Mesendoderm (in vitro differentiated cells): ENCODE results near the gene CEP57L1. TPM values are rescaled to one million over a fixed set of nuclear protein-coding genes. Genes with fewer than 3 reads are reported as not detected.

Experiments used
- DNase-seq: peaks from one replicate; pipeline ENCODE4 v3.0.0; 2013
- H2AK5ac ChIP-seq: 2 replicates; pipeline ENCODE4 v1.6.1; 2013; ENCODE audit warnings: low read length, inconsistent platforms
- H2BK120ac ChIP-seq: 2 replicates; pipeline ENCODE4 v1.6.1; 2013; ENCODE audit warnings: low read depth, mild to moderate bottlenecking, low read length, moderate library complexity, mixed read lengths
- H2BK15ac ChIP-seq: replicated peaks from 2 replicates; pipeline ENCODE4 v1.6.1; 2013; ENCODE audit warnings: low read depth, mild to moderate bottlenecking, moderate library complexity
- H2BK5ac ChIP-seq: 2 replicates; pipeline ENCODE4 v1.6.1; 2013; ENCODE audit warnings: low read length, inconsistent platforms
- H3K18ac ChIP-seq: 2 replicates; pipeline ENCODE4 v1.6.1; 2013; ENCODE audit warnings: mild to moderate bottlenecking, low read length, mixed read lengths
- H3K23ac ChIP-seq: one replicate; pipeline ENCODE4 v1.6.1; 2013; ENCODE audit warnings: low read length
- H3K27ac ChIP-seq: 2 replicates; pipeline ENCODE4 v1.5.1; 2013; ENCODE audit warnings: low read depth, mild to moderate bottlenecking, inconsistent platforms, low read length, moderate library complexity
- H3K27me3 ChIP-seq: 2 replicates; pipeline ENCODE4 v1.6.1; 2013; ENCODE audit warnings: low read length, control low read depth, mild to moderate bottlenecking, inconsistent platforms; ENCODE audit not compliant: insufficient read depth, poor library complexity
- H3K36me3 ChIP-seq: 2 replicates; pipeline ENCODE4 v1.6.1; 2013; ENCODE audit warnings: low read length, inconsistent platforms; ENCODE audit not compliant: control insufficient read depth, insufficient read depth
- H3K4ac ChIP-seq: one replicate; pipeline ENCODE4 v1.6.1; 2013; ENCODE audit warnings: low read depth, mild to moderate bottlenecking, low read length, moderate library complexity
- H3K4me1 ChIP-seq: 2 replicates; pipeline ENCODE4 v1.6.1; 2013; ENCODE audit warnings: low read depth, low read length, inconsistent platforms; ENCODE audit not compliant: control insufficient read depth
- H3K4me2 ChIP-seq: 2 replicates; pipeline ENCODE4 v1.6.1; 2013; ENCODE audit warnings: low read length
- H3K4me3 ChIP-seq: 2 replicates; pipeline ENCODE4 v1.5.1; 2013; ENCODE audit warnings: mild to moderate bottlenecking, low read length
- H3K56ac ChIP-seq: one replicate; pipeline ENCODE4 v1.6.1; 2013; ENCODE audit warnings: low read length
- H3K79me1 ChIP-seq: 2 replicates; pipeline ENCODE4 v1.6.1; 2013; ENCODE audit warnings: low read length, inconsistent platforms
- H3K79me2 ChIP-seq: 2 replicates; pipeline ENCODE4 v1.6.1; 2013; ENCODE audit warnings: mild to moderate bottlenecking, low read length; ENCODE audit not compliant: control insufficient read depth, insufficient read depth
- H3K9ac ChIP-seq: 2 replicates; pipeline ENCODE4 v1.6.1; 2013; ENCODE audit warnings: low read length, inconsistent platforms
- H4K5ac ChIP-seq: one replicate; pipeline ENCODE4 v1.6.1; 2013; ENCODE audit warnings: low read length
- H4K8ac ChIP-seq: one replicate; pipeline ENCODE4 v1.6.1; 2013; ENCODE audit warnings: low read depth, mild to moderate bottlenecking, control low read depth, low read length, moderate library complexity
- WGBS: extraction: QIAGEN DNeasy Blood & Tissue Kit; methylation state at CpG from one replicate; pipeline ENCODE4 v1.1.7; 2013; ENCODE audit warnings: low lambda C conversion rate, missing lambda C conversion rate; ENCODE audit not compliant: insufficient coverage; ENCODE audit errors: extremely low coverage; 5-methylcytosine and 5-hydroxymethylcytosine counted together
- polyA plus RNA-seq, 2 experiments: library from polyadenylated mRNA; stranded (reverse); fragments of 200-250 nt; gene quantifications; one replicate each; pipeline ENCODE4 v1.2.3, GENCODE V29; 2013

The CEP57L1 gene
- polyA plus RNA-seq (2013, experiment 1 of 2): 11.9 TPM
- polyA plus RNA-seq (2013, experiment 2 of 2): 11.0 TPM

DNA sequence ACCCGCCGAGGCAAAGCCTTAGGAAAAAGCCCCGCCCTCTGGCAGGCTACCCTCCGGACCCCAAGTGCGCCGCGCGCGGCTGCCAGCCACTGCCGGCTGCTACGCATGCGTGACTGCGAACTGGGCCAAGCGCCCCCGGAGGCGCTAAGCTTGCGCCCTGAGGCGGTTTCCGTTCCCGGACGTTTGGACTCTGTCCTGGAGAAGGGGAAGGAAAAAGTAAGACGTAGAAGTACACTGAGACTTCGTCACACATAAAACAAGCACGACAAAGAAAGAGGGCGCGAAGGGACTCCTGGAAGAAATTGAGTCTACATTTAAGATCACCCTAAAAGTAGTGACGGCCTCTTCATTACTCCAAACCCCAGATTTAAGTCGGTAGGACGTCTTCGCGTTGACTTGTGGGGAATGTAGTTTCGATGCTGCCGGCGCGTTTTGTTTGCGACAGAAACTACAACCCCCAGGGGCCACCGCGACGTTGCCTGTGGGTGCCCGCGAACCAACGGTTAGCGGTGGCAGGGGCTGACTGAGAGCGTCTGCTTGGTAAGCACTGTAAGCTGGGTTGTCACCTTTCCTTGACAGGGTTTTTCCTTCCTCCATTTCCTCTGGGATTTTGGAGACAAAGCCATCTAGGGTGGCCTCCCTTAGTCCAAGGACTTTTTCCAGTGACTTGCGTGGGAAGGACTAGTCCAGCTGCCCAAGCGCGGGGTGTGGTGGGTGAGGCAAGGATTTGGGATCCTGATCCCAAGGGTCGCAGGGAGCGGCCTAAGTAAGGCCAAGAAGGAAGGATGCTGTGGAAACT, at the start of gene CEP57L1:
TSS of gene CEP57L1 (plus strand) at position 472 of the 799 bp plus-strand sequence. CDS start 49,715 bp downstream, outside the sequence.
- peak within 1 kb of the TSS; percentile 56 for H3K18ac ChIP-seq
- H2BK15ac ChIP-seq: no peak within 1 kb of the TSS
- H3K4ac ChIP-seq: no peak within 1 kb of the TSS
- H3K4me1 ChIP-seq: no peaks in the 10 kb centered on the region
- no peak within 1 kb of the TSS for H2AK5ac ChIP-seq
- H4K8ac ChIP-seq: no peak within 1 kb of the TSS
- peak; percentile 98 for DNase-seq
- peak within 1 kb of the TSS; percentile 67 for H3K4me3 ChIP-seq
- peak within 1 kb of the TSS; percentile 69 for H3K9ac ChIP-seq
- peak within 1 kb of the TSS; percentile 83 for H3K56ac ChIP-seq
- H3K27me3 ChIP-seq: no peaks in the 10 kb centered on the region
- H3K36me3 ChIP-seq: no peaks in the 10 kb centered on the region
- H3K79me1 ChIP-seq: peaks cover 4% of the 10 kb centered on the region
- H2BK5ac ChIP-seq: no peak within 1 kb of the TSS
- no peaks in the 10 kb centered on the region for H3K79me2 ChIP-seq
- peak within 1 kb of the TSS; percentile 81 for H3K4me2 ChIP-seq
- H4K5ac ChIP-seq: no peak within 1 kb of the TSS
- H2BK120ac ChIP-seq: no peak within 1 kb of the TSS
- H3K23ac ChIP-seq: no peak within 1 kb of the TSS
- peak within 1 kb of the TSS; percentile 76 for H3K27ac ChIP-seq
- no CpG with 5 or more reads among the region's 49 CpGs for WGBS

- no peak overlapping the region for H4K5ac ChIP-seq
- H2BK5ac ChIP-seq: no peak overlapping the region
- WGBS: no CpG with 5 or more reads among the region's 1 CpG
- H3K79me1 ChIP-seq: no peaks in the 10 kb centered on the region
- H3K4me2 ChIP-seq: no peak overlapping the region
- H3K4me1 ChIP-seq: peaks cover under 1% of the 10 kb centered on the region
- no peak overlapping the region for H3K27ac ChIP-seq
- H3K36me3 ChIP-seq: no peaks in the 10 kb centered on the region
- no peaks in the 10 kb centered on the region for H3K79me2 ChIP-seq
- no peak overlapping the region for H3K9ac ChIP-seq
- H3K4me3 ChIP-seq: no peak overlapping the region
- no peak overlapping the region for H3K23ac ChIP-seq
- H3K4ac ChIP-seq: no peak overlapping the region
- no peak for DNase-seq
- H3K18ac ChIP-seq: no peak overlapping the region
- H2AK5ac ChIP-seq: no peak overlapping the region
- H2BK120ac ChIP-seq: no peak overlapping the region
- no peak overlapping the region for H2BK15ac ChIP-seq
- no peaks in the 10 kb centered on the region for H3K27me3 ChIP-seq
- no peak overlapping the region for H4K8ac ChIP-seq
- H3K56ac ChIP-seq: no peak overlapping the region
These were observed 47.1 kb upstream of the CEP57L1 start for GRCh38 chr6:109048176-109048575.

GRCh38 chr6:109048670-109049415, 46.5 kb upstream of the CEP57L1 start:
- H2BK15ac ChIP-seq: no peak overlapping the region
- no peak overlapping the region for H3K4ac ChIP-seq
- no peak for DNase-seq
- H3K18ac ChIP-seq: no peak overlapping the region
- H3K4me3 ChIP-seq: no peak overlapping the region
- no peak overlapping the region for H4K5ac ChIP-seq
- H3K79me2 ChIP-seq: no peaks in the 10 kb centered on the region
- no peaks in the 10 kb centered on the region for H3K27me3 ChIP-seq
- H2AK5ac ChIP-seq: no peak overlapping the region
- H3K36me3 ChIP-seq: no peaks in the 10 kb centered on the region
- no peaks in the 10 kb centered on the region for H3K79me1 ChIP-seq
- H2BK5ac ChIP-seq: no peak overlapping the region
- no peak overlapping the region for H3K27ac ChIP-seq
- H2BK120ac ChIP-seq: no peak overlapping the region
- WGBS: no CpG with 5 or more reads among the region's 3 CpGs
- no peak overlapping the region for H3K4me2 ChIP-seq
- H3K23ac ChIP-seq: no peak overlapping the region
- no peak overlapping the region for H4K8ac ChIP-seq
- no peak overlapping the region for H3K9ac ChIP-seq
- peaks cover 3% of the 10 kb centered on the region for H3K4me1 ChIP-seq
- no peak overlapping the region for H3K56ac ChIP-seq

- Histone ChIP-seq H3K4me2 (no peak overlapping the region), H3K79me1 (no peaks in the 10 kb centered on the region), H4K8ac (no peak overlapping the region), H3K9ac (no peak overlapping the region), H3K23ac (no peak overlapping the region), H3K36me3 (no peaks in the 10 kb centered on the region), H3K4ac (no peak overlapping the region), H4K5ac (no peak overlapping the region), H3K4me1 (peaks cover 3% of the 10 kb centered on the region), H3K18ac (no peak overlapping the region), H3K27ac (no peak overlapping the region), H2BK15ac (no peak overlapping the region), H3K27me3 (no peaks in the 10 kb centered on the region), H2BK5ac (no peak overlapping the region), H3K56ac (no peak overlapping the region), H2BK120ac (no peak overlapping the region), H2AK5ac (no peak overlapping the region), H3K4me3 (no peak overlapping the region), H3K79me2 (no peaks in the 10 kb centered on the region)
- no CpG with 5 or more reads among the region's 2 CpGs for WGBS
- no peak for DNase-seq
These were observed 45.3 kb upstream of the CEP57L1 start for GRCh38 chr6:109050012-109050411.

DNA sequence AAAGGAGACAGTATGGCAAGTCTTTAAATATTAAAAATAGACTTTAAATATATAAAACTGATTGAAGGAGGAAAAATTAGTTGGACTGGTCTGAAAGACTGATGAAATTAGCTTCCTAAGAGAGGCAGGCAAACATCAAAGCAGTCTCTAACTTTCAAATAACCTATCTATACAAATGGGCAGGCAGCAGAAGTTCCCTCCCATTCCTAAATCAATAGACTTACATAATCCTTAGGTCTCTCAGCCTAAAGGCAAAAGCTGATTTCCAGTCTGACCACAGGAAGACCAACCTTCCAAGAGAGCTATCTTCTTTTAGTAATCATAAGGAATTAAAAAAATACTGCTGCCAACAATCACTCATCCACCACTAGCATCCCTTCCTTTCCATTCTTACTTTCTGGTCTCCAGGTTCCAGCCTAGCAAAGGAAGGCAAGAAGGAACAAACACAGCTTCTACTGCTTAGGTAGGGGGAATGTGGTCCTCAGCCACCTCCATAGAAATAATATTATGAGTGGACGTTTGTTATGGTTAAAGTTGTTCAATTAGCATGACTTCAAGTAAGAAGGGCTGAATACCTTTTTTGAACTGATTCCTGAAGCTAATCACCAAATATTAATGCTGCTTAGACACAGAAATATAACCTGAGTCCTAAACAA, 44.7 kb upstream of the CEP57L1 start:
- no peak overlapping the region for H3K4ac ChIP-seq
- no peaks in the 10 kb centered on the region for H3K79me2 ChIP-seq
- no peak overlapping the region for H3K18ac ChIP-seq
- H3K56ac ChIP-seq: no peak overlapping the region
- H3K4me2 ChIP-seq: no peak overlapping the region
- H4K8ac ChIP-seq: no peak overlapping the region
- H4K5ac ChIP-seq: no peak overlapping the region
- no peak overlapping the region for H3K4me3 ChIP-seq
- H3K27me3 ChIP-seq: no peaks in the 10 kb centered on the region
- no peak overlapping the region for H2AK5ac ChIP-seq
- no peak overlapping the region for H3K9ac ChIP-seq
- no peaks in the 10 kb centered on the region for H3K36me3 ChIP-seq
- H3K4me1 ChIP-seq: peaks cover 3% of the 10 kb centered on the region
- H2BK5ac ChIP-seq: no peak overlapping the region
- WGBS: no CpG with 5 or more reads among the region's 1 CpG
- no peak for DNase-seq
- no peak overlapping the region for H2BK15ac ChIP-seq
- no peak overlapping the region for H3K23ac ChIP-seq
- H3K79me1 ChIP-seq: no peaks in the 10 kb centered on the region
- H2BK120ac ChIP-seq: no peak overlapping the region
- H3K27ac ChIP-seq: no peak overlapping the region
